HG03469 (cell line): ENCODE data around the gene CBL.
"Not testable (repeated sequence)": the region's sequence is repeated elsewhere in the genome, so short reads cannot be mapped to it uniquely, and the experiment has no call there.

Experiments
- ATAC-seq: cut with Tn5 transposase; IDR thresholded peaks from one replicate; pipeline ENCODE4 v1.9.1; 2021; ENCODE audit warnings: mild to moderate bottlenecking, moderate library complexity, moderate number of reproducible peaks; ENCODE audit not compliant: unreplicated experiment

Gene CBL

DNA sequence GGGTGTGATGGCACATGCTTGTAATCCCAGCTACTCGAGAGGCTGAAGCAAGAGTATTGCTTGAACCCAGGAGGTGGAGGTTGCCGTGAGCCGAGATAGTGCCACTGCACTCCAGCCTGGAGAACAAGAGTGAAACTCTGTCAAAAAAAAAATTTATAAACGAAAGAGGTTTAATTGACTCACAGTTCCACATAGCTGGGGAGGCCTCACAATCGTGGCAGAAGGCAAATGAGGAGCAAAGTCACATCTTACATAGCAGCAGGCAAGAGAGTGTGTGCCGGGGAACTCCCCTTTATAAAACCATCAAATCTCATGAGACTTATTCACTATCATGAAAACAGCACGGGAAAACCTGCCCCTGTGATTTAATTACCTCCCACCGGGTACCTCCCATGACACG lies 21.7 kb upstream of the CBL start:
- not testable (repeated sequence) for ATAC-seq

DNA sequence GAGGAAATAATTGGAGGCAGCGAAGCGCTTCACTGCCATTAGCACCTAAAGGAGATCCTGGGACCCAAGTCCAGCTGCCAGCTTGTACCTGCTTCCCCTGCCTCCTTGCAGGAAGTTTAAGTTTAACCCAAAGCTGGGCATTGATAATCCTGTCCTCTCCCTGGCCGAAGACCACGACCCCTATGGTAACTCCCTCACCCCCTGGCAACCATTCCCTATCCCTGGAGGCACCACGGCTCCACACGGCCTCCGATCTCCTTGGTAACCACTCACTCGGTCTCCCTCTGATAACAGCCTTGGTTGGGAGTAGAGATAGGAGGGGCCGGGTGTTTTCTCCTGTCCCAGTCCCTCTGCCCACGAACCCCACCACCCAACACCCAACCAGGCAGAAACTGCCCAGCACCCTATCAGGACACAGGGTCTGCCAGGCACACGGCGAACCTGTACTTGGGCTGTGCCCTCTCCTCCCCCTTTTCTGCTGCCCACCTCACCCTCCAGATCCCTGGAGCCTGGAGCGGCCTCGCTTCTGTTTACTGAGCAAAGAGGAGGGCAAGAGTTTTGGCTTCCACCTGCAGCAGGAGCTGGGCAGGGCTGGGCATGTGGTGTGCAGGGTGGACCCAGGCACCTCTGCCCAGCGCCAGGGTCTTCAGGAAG lies 20.0 kb upstream of the CBL start:
- ATAC-seq: no peak

DNA sequence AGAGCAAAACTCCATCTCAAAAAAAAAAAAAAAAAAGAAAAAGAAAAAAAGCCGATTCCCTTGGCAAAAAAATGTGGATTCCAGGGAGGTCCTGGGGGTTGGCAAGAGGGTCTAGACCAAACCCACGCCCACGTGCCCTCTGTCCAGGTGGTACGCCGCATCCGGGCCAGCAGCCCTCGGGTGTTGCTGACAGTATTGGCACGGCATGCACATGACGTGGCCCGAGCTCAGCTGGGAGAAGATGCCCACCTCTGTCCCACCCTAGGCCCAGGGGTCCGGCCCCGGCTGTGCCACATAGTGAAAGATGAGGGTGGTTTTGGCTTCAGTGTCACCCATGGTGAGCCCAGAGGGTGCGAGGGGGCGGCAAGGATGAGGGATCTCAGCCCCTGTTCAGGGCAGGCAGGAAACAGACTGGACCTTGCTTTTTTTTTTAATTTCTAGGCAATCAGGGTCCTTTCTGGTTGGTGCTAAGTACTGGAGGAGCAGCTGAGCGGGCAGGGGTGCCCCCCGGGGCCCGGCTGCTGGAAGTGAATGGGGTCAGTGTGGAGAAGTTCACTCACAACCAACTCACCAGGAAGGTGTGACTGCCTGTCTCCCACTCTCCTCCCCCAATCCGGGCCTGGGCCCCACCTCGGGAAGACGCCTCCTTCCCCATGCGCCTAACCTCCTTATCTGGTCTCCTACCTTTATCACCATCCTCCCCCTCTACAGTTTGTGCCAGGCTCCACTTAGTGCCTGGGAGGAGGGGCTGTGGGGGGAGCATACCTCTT lies 18.8 kb upstream of the CBL start:
- ATAC-seq: no peak

DNA sequence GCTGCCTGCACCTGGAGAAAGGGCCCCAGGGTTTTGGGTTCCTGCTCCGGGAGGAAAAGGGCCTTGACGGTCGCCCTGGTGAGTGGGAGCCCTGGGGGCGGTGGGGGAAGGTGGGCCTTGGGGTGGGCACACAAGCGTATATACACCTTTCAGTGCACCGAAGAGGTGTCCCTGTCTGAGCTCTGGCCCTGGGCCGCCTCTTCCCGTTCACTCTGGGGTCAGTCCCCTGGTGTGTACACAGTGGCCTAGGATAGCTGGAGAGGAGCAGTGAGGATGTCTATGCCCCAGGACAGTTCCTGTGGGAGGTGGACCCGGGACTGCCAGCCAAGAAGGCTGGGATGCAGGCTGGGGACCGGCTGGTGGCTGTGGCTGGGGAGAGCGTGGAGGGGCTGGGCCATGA lies 18.1 kb upstream of the CBL start:
- no peak for ATAC-seq

DNA sequence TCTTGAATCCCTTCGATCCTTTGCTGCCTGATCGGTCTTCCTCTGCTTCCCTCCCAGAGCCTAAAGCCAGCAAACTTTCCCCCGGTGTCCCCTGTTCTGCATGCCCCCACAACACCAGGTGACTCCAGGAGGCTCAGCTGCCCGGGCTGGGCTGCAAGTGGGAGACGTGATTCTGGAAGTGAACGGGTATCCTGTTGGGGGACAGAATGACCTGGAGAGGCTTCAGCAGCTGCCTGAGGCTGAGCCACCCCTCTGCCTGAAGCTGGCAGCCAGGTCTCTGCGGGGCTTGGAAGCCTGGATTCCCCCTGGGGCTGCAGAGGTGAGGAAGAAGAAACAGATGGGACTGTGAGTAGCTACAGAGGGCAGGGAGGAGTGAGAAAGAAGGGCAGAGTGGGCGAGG lies 17.3 kb upstream of the CBL start:
- ATAC-seq: no peak

DNA sequence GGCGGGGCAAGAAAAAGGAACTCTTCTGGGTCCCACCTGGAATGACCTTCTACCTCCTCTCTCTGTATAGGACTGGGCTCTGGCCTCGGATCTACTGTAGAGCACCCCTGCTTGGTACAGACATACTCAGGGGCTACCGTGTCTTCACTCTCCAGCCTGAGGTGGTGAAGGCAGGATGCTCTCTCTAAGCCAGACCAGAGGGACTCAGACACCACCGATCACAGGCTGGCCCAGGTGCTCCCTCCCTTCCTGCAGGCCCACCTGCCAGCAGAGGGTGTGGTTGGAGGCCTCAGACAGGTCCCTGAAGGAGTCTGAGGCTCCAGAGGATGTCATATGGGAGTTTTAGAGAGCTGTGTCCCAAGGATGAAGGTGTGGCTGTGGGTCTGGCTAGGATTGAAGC lies 16.7 kb upstream of the CBL start:
- ATAC-seq: no peak

DNA sequence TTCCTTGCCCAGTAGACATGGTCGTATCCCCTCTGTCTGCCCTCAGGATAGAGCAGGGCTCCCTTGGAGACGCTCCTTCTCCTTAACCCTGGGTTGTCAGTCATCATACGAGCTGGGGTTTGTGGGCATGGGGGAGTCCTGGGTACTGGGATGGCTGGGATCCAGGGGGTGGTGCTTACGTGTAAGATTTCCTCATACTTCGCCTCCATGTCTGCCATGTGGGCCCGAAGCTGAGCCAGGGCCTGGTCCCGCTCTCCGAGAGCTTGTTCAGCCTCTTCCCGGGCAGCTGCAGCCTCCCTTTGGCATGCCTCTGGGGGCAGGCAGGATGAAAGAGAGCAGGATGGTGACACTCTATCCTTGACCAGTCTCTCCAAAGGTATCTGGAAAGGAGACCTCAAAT lies 15.6 kb upstream of the CBL start:
- ATAC-seq: no peak

DNA sequence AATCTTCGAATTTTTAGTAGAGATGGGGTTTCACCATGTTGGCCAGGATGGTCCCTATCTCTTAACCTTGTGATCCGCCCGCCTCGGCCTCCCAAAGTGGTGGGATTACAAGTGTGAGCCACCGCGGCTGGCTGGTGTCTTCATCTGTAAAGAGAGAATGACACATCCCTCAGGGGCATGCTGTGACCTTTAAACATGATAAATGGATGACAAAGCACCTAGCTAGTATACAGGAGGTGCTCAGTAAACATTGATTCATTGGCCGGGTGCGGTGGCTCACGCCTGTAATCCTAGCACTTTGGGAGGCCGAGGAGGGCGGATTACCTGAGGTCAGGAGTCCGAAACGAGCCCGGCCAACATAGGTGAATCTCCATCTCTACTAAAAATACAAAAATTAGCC lies 14.9 kb upstream of the CBL start:
- not testable (repeated sequence) for ATAC-seq

DNA sequence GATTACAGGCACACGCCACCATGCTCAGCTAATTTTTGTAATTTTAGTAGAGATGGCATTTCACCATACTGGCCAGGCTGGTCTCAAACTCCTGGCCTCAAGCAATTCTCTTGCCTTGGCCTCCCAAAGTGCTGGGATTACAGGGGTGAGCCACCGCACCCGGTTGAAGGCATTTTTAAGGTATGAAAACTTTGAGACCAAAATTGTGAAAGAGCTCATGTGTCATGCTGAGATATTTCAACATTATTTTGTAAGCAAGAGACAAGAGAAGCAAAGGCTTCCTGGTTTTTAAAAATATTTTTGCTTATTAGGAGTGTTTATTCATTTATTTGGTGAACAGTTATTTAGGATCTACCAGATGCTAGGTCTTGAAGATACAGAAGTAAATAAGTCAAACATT lies 14.0 kb upstream of the CBL start:
- no peak for ATAC-seq

DNA sequence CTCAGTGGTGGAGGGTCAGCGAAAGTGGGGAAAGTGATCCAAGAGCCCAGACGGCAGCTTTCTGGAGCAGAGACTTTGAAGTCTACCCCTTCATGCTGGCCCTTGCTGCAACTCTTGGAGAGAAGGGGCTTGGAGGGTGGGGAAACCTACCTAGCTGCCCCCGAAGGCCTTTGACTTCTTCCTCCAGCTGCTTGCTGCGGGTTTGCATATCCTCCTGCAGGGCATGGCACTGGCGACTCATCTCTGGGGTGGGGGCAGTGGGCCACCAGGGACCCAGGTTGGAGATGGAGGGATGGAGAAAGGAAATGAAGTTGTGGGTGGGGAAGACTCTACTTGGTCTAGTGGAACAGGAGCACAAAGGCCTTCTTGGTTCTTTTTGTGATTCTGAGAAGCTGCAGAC lies 13.1 kb upstream of the CBL start:
- no peak for ATAC-seq

DNA sequence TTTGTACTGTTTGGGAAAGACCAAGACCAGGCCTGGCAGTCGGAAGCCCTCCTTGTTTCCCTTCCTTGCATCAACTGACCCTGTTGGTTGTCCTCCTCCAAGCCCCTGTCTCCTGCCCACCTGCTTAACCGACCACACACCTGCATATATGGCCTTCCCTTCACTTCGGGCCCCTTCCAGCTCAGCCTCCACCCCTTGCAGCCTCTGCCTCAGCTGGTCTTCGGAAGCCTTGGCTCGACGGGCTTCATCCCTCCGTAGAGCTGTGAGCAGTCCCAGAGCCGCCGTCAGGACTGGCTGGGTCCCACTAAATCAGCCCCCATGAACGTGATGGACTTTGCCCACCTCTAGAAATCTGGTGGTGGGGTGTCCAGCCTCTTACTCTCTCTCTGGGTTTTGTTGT lies 12.5 kb upstream of the CBL start:
- ATAC-seq: no peak

DNA sequence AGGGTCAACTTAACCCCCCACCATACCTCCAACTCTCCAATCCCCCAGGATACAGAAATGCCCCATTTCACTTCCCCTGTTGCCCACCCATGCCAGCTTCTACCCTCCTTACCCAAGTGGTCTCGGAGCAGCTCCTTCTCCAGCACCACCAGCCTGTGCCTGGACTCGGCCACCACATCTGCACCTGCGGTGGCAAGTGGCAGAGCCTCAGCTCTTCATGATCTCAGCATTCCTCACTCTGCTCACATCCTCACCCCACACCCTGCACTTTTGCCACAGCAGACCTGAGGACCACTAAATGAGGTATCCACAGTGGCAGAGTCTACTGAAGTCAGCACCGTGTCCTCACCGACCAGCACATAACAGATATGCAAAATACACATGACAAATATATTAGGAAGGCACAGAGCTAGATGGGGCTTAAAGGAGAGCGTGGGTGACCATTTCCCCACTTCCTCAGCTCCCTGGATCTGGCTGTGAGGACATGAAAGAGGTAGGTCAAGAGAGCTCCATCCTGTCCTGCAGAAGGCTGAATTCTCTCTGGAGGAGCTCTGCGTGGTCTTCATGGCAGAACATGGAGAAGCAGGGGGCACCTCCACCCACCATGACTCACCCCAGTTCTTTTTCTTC lies 11.2 kb upstream of the CBL start:
- no peak for ATAC-seq

DNA sequence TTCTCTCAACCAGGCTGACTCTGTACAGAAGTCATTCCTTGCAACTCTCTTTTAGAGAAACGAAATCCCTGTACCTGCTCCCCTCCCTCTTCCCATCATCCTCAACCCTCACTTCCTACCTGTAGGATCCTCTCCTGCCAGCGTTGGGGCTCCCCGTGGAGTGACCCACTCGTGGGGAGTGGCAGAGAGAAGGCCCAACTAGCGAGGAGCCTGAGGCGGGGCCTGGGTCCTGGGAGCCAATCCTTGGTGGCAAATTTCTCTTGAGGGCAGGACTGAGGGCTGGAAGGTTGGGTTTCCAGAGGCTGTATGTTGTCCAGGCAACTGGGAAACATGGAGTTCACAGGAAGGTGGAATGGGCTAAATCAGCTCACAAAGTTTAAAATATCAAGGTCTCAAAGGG lies 10.5 kb upstream of the CBL start:
- ATAC-seq: no peak

DNA sequence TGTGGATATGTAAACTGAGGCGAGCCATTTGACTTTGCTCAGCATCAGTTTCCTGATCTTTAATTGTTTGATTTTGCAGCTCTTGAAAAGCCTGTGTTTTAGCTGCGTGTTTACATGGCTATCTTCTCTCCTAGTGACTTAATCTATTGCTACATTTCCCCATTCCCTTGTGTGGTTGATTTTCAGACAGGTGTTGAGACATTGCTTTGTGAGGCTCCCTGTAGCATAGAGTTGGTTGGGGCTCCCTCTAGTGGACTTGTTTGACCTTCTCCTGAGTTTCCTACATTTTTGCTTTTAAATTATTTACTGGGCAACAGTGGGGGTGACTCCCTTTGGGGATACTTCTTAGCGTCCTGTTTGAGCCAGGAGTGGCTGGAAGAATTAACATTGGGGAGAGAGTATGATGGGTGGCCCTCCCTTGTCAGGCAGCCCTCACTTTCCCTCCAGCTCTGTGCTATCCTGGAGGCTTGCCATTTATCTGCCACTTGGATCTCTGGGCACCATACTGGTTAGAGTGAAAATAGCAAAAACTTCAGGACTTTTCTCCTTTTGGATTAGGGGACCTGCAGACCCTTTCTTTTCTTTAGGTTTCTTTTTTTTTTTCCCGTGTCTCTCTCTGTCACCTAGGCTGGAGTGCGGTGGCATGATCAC lies 9.2 kb upstream of the CBL start:
- ATAC-seq: no peak

DNA sequence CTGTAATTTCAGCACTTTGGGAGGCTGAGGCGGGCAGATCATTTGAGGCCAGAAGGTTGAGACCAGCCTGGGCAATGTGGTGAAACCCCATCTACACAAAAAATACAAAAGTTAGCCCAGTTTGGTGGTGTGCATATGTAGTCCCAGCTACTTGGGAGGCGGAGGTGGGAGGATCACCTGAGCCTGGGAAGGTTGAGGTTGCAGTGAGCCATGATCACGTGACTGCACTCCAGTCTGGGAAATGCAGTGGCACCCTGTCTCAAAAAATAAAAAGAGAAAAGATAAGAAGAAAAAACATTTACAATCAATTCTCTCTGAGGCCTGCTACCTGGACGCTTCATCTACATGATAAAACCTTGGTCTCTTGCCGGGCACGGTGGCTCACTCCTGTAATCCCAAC lies 7.2 kb upstream of the CBL start:
- ATAC-seq: no peak

DNA sequence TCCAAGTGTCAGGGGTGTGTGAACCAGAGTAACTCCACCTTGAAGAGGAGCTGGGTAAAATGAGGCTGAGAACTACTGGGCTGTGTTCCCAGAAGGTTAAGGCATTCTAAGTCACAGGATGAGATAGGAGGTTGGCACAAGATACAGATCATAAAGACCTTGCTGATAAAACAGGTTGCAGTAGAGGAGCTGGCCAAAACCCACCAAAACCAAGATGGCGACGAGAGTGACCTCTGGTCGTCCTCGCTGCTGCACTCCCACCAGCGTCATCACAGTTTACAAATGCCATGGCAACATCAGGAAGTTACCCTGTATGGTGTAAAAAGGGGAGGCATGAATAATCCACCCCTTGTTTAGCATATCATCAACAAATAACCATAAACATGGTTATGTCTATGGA lies 4.9 kb upstream of the CBL start:
- not testable (repeated sequence) for ATAC-seq

DNA sequence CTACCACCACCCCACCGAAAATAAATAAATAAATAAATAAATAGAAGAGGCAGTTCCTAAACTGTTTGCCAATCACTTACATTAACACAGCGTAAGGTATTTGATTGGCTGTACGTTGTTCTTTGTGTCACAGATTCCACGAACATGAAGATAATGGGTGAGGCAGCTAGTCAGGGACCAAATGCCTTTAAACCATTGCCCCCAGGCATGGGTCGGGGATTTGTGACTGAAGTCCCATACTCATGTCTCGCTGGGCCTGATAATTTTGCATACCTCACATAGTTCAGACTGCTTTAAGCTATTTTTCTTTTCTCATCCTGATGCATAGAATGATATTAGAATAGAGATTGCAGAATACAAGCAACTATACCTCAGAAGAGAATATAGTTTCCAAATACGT lies 3.6 kb upstream of the CBL start:
- ATAC-seq: no peak

DNA sequence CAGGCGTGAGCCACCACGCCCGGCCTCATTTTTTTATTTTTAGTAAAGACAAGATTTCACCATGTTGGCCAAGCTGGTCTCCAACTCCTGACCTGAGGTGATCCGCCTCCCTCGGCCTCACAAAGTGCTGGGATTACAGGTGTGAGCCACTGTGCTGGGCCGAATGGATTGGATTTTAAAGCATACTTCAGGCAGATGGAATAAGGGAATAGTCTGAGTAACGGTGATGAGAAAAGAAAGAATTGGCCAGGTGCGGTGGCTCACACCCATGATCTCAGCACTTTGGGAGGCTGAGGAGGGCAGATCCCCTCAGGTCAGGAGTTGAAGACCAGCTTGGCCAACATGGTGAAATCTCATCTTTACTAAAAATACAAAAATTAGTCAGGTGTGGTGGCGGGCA lies 2.1 kb upstream of the CBL start:
- ATAC-seq: no peak

DNA sequence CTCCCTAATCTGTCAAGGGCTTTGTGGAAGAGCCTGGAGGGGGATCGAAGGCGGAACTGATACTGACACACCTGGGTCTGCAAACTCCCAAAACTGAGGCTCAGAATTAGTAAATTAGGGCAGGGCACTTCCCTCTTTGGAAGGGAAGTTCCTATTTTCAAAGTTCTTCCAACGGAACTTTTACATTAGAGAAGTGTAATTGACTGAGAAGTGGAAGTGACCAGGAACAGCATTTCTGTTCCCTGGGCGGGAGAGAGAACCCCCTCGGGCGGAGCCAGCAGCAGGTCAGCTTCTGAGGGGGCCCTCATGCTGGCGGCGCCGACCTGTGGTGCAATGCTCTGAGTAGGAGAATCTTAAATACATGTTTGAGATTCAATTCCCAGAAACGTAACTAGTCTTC lies 1.1 kb upstream of the CBL start:
- no peak for ATAC-seq

DNA sequence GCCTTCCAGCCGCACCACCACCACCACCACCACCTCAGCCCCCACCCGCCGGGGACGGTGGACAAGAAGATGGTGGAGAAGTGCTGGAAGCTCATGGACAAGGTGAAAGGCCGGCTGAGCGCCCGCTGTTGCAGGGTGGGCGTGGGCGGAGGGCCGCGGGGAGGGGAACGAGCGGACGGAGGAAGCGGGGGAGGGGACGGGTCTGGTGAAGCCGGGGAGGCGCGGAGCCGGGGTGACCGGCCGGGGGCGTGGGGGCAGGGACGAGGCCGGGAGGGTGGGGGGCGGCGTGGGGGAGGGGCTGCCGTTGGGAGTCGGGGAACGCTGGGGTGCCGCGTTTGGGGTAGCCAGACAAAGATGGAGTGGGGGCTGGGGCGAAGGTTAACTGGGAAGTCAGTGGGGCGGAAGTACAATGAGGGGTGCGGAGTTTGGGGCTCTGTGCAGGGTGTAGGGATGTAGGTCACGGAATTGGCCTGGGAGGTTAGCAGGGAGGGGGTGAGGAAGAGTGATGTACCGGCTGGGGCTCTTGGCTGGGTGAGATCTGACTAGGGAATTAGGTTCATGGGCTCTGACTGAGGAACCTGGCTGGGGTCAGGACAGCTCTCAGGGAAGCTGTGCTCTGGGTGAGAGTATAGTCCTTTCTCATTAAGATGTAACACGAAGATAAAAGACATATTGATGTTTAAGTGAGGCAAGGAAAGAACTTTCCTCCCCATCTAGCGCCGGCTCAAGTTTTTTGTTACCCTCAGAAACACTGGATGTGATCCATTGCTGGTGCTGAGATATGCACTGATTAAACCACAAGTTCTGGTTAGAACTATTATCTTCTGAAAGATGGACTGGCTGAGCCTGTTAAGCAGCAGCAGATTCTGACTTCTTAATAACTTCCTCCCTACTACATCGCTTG lies 624 bp downstream of the CBL start:
- ATAC-seq: no peak

DNA sequence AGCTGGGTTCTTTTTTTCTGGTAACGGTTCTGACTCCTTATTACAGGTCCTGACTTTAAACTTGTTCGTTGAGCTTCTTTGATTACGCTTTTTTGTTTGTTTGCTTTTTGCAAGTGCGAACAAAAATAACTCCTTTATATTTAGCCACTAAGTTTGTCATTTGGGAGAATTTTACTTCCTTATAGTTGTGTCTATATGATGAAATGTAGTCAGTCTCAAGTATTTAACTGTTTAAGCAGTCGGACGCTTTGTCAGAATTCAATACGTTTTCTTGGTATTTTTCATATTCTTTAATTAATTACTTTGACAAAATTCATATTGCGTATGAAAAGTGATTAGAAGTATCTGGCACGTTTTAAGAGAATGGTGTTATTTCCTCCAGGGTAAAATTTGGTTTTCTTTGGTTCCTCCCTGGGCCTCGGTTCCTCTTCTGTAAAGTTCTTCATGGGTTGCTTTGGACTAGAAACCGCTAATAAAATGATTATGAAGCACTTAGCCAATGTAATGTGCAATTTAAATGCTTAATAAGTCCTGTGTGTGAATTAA lies 1.3 kb downstream of the CBL start:
- ATAC-seq: no peak
